Body of pancreas (tissue), 4 donors: ENCODE results near the gene CDK19.

ENCODE experiments used
- POLR2A ChIP-seq, 3 donors: fragments of 450-650 bp; IDR thresholded peaks; one replicate each; pipeline ENCODE4 v1.6.1; 2016; ENCODE audit warnings: antibody characterized with exemption in 3 of 3, mild to moderate bottlenecking in 2 of 3
- TF ChIP-seq, protein P1 (sequence below), 7 experiments: fragments of 450-650 bp in 4 of 7; fragments of 200-600 bp in 3 of 7; sonication (generic) in 3 of 7; IDR thresholded peaks; one replicate each; pipeline ENCODE4 v1.5.1; 2016 to 2019; ENCODE audit warnings: antibody characterized with exemption in 7 of 7

DNA sequence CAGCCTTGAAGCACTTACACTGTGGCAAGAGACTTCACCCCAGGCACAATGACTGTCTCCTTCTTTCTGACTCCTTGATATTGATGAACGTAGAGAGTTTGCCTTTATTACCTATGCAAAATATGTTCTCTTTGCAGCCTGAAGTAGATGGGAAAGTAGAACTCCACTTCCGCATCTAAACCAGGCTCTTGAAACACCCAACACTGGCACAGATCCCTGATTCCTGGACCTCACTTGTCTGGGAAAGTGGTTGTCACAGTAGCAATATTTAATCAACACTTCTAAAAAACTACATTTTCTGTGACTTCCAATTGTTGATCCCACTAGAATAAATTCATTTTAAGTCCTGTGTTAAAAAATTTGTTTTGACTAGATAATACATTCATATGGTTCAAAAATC is 143.1 kb downstream of the CDK19 start:
- TF ChIP-seq POLR2A (IDR thresholded peaks at IDR 0.05) = no peak
- TF ChIP-seq, protein P1, sequence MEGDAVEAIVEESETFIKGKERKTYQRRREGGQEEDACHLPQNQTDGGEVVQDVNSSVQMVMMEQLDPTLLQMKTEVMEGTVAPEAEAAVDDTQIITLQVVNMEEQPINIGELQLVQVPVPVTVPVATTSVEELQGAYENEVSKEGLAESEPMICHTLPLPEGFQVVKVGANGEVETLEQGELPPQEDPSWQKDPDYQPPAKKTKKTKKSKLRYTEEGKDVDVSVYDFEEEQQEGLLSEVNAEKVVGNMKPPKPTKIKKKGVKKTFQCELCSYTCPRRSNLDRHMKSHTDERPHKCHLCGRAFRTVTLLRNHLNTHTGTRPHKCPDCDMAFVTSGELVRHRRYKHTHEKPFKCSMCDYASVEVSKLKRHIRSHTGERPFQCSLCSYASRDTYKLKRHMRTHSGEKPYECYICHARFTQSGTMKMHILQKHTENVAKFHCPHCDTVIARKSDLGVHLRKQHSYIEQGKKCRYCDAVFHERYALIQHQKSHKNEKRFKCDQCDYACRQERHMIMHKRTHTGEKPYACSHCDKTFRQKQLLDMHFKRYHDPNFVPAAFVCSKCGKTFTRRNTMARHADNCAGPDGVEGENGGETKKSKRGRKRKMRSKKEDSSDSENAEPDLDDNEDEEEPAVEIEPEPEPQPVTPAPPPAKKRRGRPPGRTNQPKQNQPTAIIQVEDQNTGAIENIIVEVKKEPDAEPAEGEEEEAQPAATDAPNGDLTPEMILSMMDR (IDR thresholded peaks at IDR 0.05) = no peak
